ENCODE measurements around the gene SPOUT1.
"Not testable (repeated sequence)": the region's sequence is repeated elsewhere in the genome, so short reads cannot be mapped to it uniquely, and the experiment has no call there.

The SPOUT1 gene, protein sequence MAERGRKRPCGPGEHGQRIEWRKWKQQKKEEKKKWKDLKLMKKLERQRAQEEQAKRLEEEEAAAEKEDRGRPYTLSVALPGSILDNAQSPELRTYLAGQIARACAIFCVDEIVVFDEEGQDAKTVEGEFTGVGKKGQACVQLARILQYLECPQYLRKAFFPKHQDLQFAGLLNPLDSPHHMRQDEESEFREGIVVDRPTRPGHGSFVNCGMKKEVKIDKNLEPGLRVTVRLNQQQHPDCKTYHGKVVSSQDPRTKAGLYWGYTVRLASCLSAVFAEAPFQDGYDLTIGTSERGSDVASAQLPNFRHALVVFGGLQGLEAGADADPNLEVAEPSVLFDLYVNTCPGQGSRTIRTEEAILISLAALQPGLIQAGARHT

DNA sequence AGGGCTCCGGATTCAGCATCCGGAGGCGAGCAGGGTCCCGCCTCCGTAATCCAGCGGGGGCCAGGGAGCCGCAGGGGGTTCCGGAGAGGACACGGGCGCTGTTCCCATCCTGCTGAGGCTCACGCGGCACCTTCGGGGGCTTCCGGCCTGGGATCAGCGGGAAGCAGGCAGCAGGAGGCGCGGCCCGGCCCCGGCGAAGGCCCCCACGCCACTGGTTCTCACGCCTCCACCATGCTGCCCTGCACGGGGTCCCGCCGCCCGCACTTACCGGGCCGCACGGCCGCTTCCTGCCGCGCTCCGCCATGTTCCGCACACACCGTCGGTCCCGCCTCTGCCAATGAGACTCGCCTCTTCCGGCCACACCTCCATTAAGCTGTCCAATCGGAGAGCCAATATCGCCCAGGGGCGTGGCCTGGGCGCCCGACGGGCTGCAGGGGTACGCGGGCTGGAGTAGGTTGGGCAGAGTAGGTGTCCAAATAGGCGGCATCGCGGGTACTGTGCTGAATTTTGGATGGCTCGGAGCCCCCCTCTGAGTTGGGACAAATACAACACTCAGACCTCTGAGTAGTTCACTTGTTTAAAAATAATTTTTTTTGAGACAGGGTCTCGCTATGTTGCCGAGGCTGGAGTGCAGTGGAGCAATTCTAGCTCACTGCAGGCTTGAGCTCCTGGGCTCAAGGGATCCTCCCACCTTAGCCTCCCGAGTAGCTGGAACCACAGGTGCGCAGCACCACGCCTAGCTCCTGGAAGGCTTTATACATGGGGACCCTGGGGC lies at the start of gene SPOUT1:
TSS of gene SPOUT1 (minus strand) at position 318 of the 775 bp plus-strand sequence. CDS start at position 304, 14 bp downstream.
- peak; percentile 92 for DNase-seq

- DNase-seq, result peak; percentile 10
These were observed 48.3 kb upstream of the SPOUT1 start for GRCh38 chr9:128877852-128878251.

- DNase-seq, result not testable (repeated sequence)
These were observed 41.3 kb upstream of the SPOUT1 start for GRCh38 chr9:128870941-128871265.

GRCh38 chr9:128870128-128870940 lies 40.7 kb upstream of the SPOUT1 start:
- DNase-seq, result no peak

DNA sequence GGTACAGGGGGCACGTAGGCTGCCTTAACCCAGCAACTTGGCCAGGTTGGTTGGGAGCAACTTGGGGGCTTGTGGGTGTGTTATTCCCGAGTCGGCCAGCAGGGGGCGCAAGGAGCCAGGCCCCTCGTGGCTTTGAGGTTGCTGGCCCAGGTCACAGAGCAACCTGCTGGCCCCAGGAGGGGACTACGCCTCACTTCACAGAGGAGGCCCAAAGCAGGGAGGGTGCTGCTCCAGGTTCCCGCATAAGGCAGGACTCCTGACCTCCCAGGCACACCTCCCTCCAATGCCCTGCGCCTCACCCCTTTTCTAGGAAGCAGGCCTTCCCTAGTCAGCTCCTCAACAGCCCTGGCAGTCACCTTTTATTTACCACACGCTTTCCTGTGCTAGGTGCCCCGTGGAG lies 34.1 kb upstream of the SPOUT1 start:
- DNase-seq, result peak; percentile 48

DNA sequence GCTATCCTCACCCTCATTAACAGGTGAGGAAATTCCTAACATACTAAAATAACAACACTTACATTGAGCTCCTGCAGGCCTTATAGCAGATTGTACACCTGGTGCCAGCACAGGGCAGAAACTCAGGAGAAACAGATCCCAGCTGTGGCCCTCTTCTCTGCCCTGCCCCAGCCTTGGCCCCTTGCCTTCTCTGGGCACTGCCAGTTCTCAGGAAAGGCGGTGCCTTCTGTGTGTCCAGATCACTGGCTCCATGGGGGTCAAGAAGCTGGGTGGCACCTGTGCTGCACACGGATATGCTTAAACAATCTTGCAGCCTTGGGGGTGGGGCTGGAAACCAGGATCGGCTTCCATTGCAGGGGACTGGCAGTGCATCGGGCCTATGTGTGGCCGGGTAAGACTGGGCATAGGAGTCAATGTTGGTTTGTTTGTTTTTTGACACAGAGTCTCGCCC lies 32.8 kb upstream of the SPOUT1 start:
- DNase-seq, result no peak

DNA sequence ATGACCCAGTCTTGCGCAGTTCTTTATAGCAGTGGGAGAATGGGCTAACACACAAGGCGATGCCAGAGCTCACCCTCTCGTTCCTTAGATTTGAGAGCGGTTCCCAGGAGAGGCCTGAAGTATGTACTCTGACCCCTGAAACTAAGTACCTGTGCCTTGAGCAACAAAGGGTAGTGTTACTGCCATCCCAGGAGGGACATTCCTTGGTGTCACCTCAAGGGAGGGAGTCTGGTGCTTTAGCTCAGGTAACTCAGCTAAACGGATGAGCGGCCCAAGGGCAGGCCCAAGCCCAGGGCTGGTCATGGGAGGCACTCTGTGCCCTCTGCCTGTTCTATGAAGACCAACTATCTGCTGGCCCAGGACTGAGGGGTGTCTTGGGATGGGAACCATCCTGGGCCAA lies 31.9 kb upstream of the SPOUT1 start:
- DNase-seq, result no peak

DNA sequence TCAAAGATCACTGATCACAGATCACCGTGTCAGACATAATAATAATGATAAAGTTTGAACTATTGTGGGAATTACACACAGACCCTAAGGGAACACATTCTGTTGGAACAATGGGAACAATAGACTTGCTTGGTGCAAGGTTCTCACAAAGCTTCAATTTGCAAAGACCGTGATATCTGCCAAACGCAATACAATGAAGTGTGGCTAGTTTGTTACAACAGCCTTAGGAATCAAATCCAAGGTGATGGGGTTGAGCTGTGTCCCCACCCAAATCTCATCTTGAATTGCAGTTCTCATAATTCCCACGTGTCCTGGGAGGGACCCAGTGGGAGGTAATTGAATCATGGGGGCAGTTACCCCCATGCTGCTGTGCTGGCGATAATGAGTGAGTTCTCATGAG lies 31.3 kb upstream of the SPOUT1 start:
- no peak for DNase-seq

GRCh38 chr9:128858476-128858875 lies 28.9 kb upstream of the SPOUT1 start:
- not testable (repeated sequence) for DNase-seq

DNA sequence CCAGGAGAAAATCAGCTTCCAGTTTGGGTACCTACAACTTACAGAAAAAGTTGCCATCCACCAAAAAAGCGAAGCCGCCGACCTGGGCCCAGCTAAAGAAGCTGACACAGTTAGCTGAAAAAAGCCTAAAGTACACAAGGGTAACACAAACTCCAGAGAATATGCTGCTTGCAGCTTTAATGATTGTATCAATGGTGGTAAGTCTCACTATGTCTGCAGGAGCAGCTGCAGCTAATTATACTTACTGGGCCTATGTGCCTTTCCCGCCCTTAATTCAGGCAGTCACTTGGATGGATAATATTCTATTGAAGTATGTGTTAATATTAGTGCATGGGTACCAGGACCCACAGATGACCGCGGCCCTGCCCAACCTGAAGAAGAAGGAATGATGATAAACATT lies 24.9 kb upstream of the SPOUT1 start:
- not testable (repeated sequence) for DNase-seq

DNA sequence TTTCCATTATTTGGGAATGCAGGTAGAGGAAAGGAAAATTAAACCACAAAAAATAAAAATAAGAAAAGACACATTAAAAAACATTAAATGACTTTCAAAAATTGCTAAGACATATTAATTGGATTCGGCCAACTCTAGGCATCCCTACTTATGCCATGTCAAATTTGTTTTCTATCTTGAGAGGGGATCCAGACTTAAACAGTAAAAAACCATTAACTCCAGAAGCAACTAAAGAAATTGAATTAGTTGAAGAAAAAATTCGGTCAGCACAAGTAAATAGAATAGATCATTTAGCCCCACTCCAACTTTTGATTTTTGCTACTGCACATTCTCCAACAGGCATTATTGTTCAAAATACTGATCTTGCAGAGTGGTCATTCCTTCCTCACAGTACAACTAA lies 23.1 kb upstream of the SPOUT1 start:
- not testable (repeated sequence) for DNase-seq

- not testable (repeated sequence) for DNase-seq
These were observed 22.4 kb upstream of the SPOUT1 start for GRCh38 chr9:128851779-128852600.

- not testable (repeated sequence) for DNase-seq
These were observed 21.4 kb upstream of the SPOUT1 start for GRCh38 chr9:128851024-128851423.

- no peak for DNase-seq
These were observed 18.2 kb upstream of the SPOUT1 start for GRCh38 chr9:128847803-128848202.

GRCh38 chr9:128846680-128847030 lies 17.1 kb upstream of the SPOUT1 start:
- DNase-seq, result no peak

GRCh38 chr9:128845186-128845931 lies 15.8 kb upstream of the SPOUT1 start:
- DNase-seq, result no peak

DNA sequence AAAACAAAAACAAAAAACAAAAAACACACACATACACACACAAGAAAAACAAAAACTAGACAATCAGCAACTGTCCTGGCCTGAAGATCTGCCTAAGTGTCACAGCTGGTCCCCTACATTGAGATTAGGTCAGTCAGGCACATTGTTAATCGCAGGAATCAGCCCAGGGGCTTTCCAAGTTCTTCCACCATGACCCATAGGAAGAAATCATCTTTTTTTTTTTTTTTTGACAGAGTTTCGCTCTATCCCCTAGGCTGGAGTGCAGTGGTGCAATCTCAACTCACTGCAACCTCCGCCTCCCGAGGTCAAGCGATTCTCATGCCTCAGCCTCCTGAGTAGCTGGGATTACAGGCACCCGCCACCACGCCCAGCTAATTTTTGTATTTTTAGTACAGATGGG lies 13.6 kb upstream of the SPOUT1 start:
- not testable (repeated sequence) for DNase-seq

DNA sequence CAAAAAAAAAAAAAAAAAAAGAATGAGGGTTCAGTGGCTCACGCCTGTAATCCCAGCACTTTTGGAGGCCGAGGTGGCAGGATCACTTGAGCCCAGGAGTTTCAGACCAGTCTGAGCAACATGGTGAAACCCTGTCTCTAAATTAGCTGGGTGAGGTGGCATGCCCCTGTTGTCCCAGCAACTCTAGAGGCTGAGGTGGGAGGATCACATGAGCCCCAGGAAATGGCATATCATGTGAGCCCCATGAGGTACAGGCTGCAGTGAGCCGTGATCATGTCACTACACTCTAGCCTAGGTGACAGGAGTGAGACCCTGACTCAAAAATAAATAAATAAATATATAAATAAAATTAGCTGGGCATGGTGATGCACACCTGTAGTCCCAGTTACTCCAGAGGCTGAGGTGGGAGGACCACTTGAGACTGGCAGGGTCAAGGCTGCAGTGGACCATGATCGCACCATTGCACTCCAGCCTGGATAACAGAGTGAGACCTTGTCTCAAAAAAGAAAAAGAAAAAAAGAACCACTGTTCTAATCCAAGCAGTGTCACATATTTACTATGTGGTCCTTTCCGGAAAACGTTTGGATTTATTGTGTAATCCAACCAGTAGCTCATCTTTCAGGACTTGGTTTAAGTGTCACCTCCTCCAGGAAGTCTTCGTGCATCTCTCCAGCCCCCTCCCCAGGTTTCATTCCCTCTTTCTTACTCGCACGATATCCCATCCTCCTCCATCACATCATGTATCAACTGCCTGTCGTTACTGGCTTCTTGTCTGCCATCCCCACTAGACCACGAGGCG lies 12.3 kb upstream of the SPOUT1 start:
- DNase-seq, result no peak

GRCh38 chr9:128840524-128840923 lies 10.9 kb upstream of the SPOUT1 start:
- no peak for DNase-seq

GRCh38 chr9:128838338-128838737 lies 8.7 kb upstream of the SPOUT1 start:
- DNase-seq, result no peak

All from NCI-H2029 (cell line).